Measurements from ENCODE around the gene WDR90.
"Not testable (repeated sequence)": the region's sequence is repeated elsewhere in the genome, so short reads cannot be mapped to it uniquely, and the experiment has no call there.

The WDR90 gene

GRCh38 chr16:677316-678190 is 28.4 kb downstream of the WDR90 start:
- no peak for DNase-seq

- DNase-seq, result no peak
Measured at GRCh38 chr16:678209-678857, 29.2 kb downstream of the WDR90 start.

GRCh38 chr16:678858-679813 is 30.0 kb downstream of the WDR90 start:
- DNase-seq, result peak in 1 of 2 experiments; percentile 39

GRCh38 chr16:679814-680624 is 30.9 kb downstream of the WDR90 start, which contains the start of gene STUB1:
TSS of gene STUB1 (plus strand) at chr16:680410. CDS start at chr16:680526, 116 bp downstream.
- DNase-seq, result peak; percentile 88 to 90

GRCh38 chr16:680625-680945 is 31.4 kb downstream of the WDR90 start:
- no peak for DNase-seq

GRCh38 chr16:680967-681745 is 32.0 kb downstream of the WDR90 start:
- no peak for DNase-seq

- DNase-seq, result no peak
Measured at GRCh38 chr16:681746-682427, 32.7 kb downstream of the WDR90 start.

GRCh38 chr16:682493-683395 is 33.6 kb downstream of the WDR90 start:
- DNase-seq, result no peak

- DNase-seq, result no peak
Measured at GRCh38 chr16:683396-684070, 34.4 kb downstream of the WDR90 start.

- peak; percentile 93 to 95 for DNase-seq
Measured at GRCh38 chr16:684071-684794, 35.1 kb downstream of the WDR90 start, which contains the start of gene JMJD8. TSS of gene JMJD8 (minus strand) at chr16:684334. CDS start at chr16:684319, 15 bp downstream.

- no peak for DNase-seq
Measured at GRCh38 chr16:684961-685696, 36.0 kb downstream of the WDR90 start.

GRCh38 chr16:685967-686366 is 36.8 kb downstream of the WDR90 start:
- DNase-seq, result no peak

- no peak for DNase-seq
Measured at GRCh38 chr16:686459-687260, 37.5 kb downstream of the WDR90 start.

GRCh38 chr16:687499-687898 is 38.3 kb downstream of the WDR90 start:
- DNase-seq, result no peak

- no peak for DNase-seq
Measured at GRCh38 chr16:689175-689897, 40.2 kb downstream of the WDR90 start.

- DNase-seq, result not testable (repeated sequence)
Measured at GRCh38 chr16:691242-691641, 42.1 kb downstream of the WDR90 start.

All from activated CD4-positive, alpha-beta T cell treated with anti-CD3 and anti-CD28 coated beads, Interleukin-2, amount 50 U/mL, for 4 hours (primary cell).